GM19467 (cell line): Measurements from ENCODE around the gene ERC1.
"Not testable (repeated sequence)": the region's sequence is repeated elsewhere in the genome, so short reads cannot be mapped to it uniquely, and the experiment has no call there.

Experiments
- ATAC-seq: cut with Tn5 transposase; IDR thresholded peaks from one replicate; pipeline ENCODE4 v1.9.1; 2021; ENCODE audit warnings: mild to moderate bottlenecking, moderate library complexity; ENCODE audit not compliant: unreplicated experiment

Gene ERC1

GRCh38 chr12:1117371-1117770, 126.3 kb downstream of the ERC1 start:
- no peak for ATAC-seq

GRCh38 chr12:1117970-1118563, 127.0 kb downstream of the ERC1 start:
- no peak for ATAC-seq

- no peak for ATAC-seq
Measured at GRCh38 chr12:1122786-1123185, 131.8 kb downstream of the ERC1 start.

- ATAC-seq = no peak
Measured at GRCh38 chr12:1126091-1126490, 135.1 kb downstream of the ERC1 start.

- ATAC-seq = no peak
Measured at GRCh38 chr12:1127021-1127420, 136.0 kb downstream of the ERC1 start.

- no peak for ATAC-seq
Measured at GRCh38 chr12:1130164-1130563, 139.1 kb downstream of the ERC1 start.

GRCh38 chr12:1130571-1130970, 139.5 kb downstream of the ERC1 start:
- ATAC-seq = no peak

- ATAC-seq = no peak
Measured at GRCh38 chr12:1131811-1132224, 140.8 kb downstream of the ERC1 start.

GRCh38 chr12:1132311-1132710, 141.3 kb downstream of the ERC1 start:
- no peak for ATAC-seq

- ATAC-seq = no peak
Measured at GRCh38 chr12:1138691-1139090, 147.7 kb downstream of the ERC1 start.

GRCh38 chr12:1146758-1147157, 155.7 kb downstream of the ERC1 start:
- not testable (repeated sequence) for ATAC-seq

GRCh38 chr12:1147821-1148220, 156.8 kb downstream of the ERC1 start:
- ATAC-seq = no peak

- no peak for ATAC-seq
Measured at GRCh38 chr12:1157046-1157445, 166.0 kb downstream of the ERC1 start.

GRCh38 chr12:1161197-1161596, 170.2 kb downstream of the ERC1 start:
- no peak for ATAC-seq

- ATAC-seq = no peak
Measured at GRCh38 chr12:1162081-1162760, 171.2 kb downstream of the ERC1 start.

GRCh38 chr12:1167784-1168183, 176.8 kb downstream of the ERC1 start:
- no peak for ATAC-seq

GRCh38 chr12:1170411-1170810, 179.4 kb downstream of the ERC1 start:
- no peak for ATAC-seq

- ATAC-seq = no peak
Measured at GRCh38 chr12:1171657-1172408, 180.8 kb downstream of the ERC1 start.

- ATAC-seq = no peak
Measured at GRCh38 chr12:1173781-1174617, 183.0 kb downstream of the ERC1 start.

GRCh38 chr12:1174659-1175058, 183.6 kb downstream of the ERC1 start:
- no peak for ATAC-seq

- no peak for ATAC-seq
Measured at GRCh38 chr12:1176191-1176590, 185.2 kb downstream of the ERC1 start.
